Upper lobe of left lung (tissue), 4 donors: ENCODE results near the gene MPDZ.

Source experiments
- EP300 ChIP-seq, 4 donors: sonication (generic); formaldehyde crosslinking; IDR thresholded peaks; one replicate each; pipeline ENCODE4 v1.5.1; 2017; ENCODE audit warnings: antibody characterized with exemption in 4 of 4, control low read depth in 2 of 4
- POLR2A ChIP-seq, 4 donors: fragments of 450-650 bp; IDR thresholded peaks; one replicate each; pipeline ENCODE4 v1.5.1; 2016 to 2017; ENCODE audit warnings: antibody characterized with exemption in 4 of 4, mild to moderate bottlenecking in 2 of 4
- POLR2AphosphoS5 ChIP-seq, 2 donors: sonication (generic); formaldehyde crosslinking; IDR thresholded peaks; one replicate each; pipeline ENCODE4 v1.5.1; 2017; ENCODE audit warnings: antibody characterized with exemption in 2 of 2
- TF ChIP-seq, protein P1 (sequence below), 6 experiments: fragments of 450-650 bp in 4 of 6; fragments of 200-600 bp in 2 of 6; sonication (generic) in 2 of 6; IDR thresholded peaks; one replicate each; pipeline ENCODE4 v1.5.1; 2016 to 2019; ENCODE audit warnings: antibody characterized with exemption in 6 of 6

DNA sequence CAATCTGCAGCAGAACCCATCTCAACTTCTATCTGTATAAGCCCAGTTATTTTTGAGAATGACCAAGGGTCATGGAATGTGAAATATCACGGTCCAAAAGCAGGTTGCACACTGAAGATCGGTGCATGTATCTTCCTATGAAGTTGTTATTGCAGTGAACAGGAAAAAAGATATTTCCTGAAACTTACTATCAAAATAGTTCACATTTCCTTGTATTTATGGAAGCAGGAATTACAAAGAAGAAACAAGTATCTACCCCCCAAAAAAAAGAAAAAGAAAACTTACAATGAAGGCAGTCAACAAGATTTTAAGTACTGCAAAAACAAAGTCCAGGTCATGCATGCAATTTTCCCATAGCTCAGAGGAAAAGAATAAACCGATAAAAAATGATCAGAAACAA is 70.0 kb downstream of the MPDZ start:
- TF ChIP-seq, protein P1, sequence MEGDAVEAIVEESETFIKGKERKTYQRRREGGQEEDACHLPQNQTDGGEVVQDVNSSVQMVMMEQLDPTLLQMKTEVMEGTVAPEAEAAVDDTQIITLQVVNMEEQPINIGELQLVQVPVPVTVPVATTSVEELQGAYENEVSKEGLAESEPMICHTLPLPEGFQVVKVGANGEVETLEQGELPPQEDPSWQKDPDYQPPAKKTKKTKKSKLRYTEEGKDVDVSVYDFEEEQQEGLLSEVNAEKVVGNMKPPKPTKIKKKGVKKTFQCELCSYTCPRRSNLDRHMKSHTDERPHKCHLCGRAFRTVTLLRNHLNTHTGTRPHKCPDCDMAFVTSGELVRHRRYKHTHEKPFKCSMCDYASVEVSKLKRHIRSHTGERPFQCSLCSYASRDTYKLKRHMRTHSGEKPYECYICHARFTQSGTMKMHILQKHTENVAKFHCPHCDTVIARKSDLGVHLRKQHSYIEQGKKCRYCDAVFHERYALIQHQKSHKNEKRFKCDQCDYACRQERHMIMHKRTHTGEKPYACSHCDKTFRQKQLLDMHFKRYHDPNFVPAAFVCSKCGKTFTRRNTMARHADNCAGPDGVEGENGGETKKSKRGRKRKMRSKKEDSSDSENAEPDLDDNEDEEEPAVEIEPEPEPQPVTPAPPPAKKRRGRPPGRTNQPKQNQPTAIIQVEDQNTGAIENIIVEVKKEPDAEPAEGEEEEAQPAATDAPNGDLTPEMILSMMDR (IDR thresholded peaks at IDR 0.05), result no peak
- TF ChIP-seq POLR2A (IDR thresholded peaks at IDR 0.05), result no peak
- no peak for TF ChIP-seq EP300 (IDR thresholded peaks at IDR 0.05)
- TF ChIP-seq POLR2AphosphoS5 (IDR thresholded peaks at IDR 0.05), result no peak
